ENCODE measurements around the gene MRPL20.
A peak's percentile ranks its signal among the peaks of the same experiment; 100 is the strongest.
"Not testable (repeated sequence)": the region's sequence is repeated elsewhere in the genome, so short reads cannot be mapped to it uniquely, and the experiment has no call there.

MRPL20 gene

DNA sequence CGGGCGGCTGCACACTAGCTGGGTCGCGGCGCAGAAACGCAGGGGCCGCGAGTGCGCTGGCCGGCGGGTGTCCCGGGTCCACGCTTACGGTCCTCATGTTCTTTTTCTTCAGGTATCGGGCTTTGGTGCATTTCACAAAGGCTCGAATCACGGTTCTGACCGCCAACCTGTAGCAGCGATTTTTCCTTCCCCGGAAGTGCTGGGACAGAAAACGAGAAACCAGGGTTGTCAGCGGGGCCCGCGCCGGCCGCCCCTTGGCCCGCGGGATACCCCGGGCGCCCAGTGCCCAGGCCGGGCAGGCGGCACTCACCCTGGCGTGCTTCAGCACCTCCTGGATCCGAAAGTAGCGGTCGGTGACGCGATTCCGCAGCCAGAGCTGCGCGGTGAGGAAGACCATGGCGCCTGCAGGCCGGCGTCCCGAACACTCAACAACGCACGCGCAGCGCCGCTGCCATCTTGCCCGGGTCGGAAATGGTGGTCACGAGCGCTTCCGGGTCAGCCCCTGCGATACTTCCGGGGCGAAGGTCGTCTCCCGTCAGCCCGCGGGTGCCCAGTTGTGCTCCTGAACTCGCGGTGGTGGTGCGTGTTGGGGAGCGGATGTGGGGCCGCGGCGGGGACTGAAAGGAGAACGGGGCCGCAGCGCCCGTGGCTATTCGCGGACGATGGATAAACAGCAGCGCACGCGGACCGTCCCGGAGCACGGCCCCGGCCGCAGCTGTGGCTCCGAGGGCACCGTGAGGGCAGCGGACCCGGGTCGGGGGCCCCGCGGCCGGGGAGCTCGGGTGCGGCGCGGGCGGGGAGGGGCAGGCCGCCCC, at the start of gene MRPL20:
TSS of gene MRPL20 (minus strand) at position 473 of the 815 bp plus-strand sequence. CDS start at position 397, 76 bp downstream.
- peak; percentile 61 for DNase-seq (ENCODE audit: low read depth)
- TF ChIP-seq CTCF (conservative IDR thresholded peaks at IDR 0.05; ENCODE audit: low read depth, low read length): no peak
- peak within 1 kb of the TSS; percentile 85 for H3K4me3 ChIP-seq (ENCODE audit: low read length)

- H3K4me3 ChIP-seq (ENCODE audit: low read length); DNase-seq (ENCODE audit: low read depth): not testable (repeated sequence)
Measured at GRCh38 chr1:1456683-1457255, 49.7 kb upstream of the MRPL20 start.

DNA sequence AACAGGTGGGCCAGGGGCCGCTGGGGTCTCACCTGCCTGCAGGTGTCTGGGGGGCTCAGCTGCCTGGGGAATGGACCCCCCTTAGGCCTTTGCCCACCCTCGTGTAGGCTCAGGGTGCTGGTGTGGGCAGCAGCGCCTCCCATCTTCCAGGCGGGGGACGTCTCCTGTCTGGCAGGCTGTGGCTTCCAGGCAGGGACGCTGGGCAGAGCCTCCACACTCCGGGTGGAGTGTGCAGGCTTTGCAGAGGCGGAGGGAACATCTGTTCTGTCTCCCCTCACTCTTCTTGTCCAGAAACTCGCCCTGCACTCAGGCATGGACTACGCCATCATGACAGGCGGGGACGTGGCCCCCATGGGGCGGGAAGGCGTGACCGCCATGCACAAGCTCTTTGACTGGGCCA, 48.8 kb upstream of the MRPL20 start:
- not testable (repeated sequence) for DNase-seq (ENCODE audit: low read depth); H3K4me3 ChIP-seq (ENCODE audit: low read length)

DNA sequence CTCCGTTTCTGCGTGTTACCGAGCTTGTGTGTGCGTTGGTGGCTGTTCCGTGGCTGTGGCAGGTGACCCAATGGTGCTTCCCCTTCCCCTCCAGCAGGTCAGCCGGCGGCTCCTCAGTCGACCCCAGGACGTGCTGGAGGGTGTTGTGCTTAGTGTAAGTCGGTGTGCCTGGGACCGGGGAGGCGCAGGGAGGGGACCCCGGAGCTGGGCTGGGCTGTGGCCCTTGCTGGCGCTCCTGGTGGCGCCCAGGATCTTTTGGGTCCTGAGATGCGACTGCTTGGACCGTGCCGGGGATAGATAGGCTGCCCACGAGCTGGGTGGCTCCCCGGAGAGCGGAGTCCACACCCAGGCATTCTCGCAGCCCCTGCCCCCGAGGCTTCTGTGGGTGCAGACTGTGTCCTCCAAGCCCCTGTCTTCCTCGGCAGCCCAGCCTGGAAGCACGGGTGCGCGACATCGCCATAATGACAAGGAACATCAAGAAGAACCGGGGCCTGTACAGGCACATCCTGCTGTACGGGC, 48.3 kb upstream of the MRPL20 start:
- DNase-seq (ENCODE audit: low read depth): no peak
- no peak overlapping the region for H3K4me3 ChIP-seq (ENCODE audit: low read length)
- no peak for TF ChIP-seq CTCF (conservative IDR thresholded peaks at IDR 0.05; ENCODE audit: low read depth, low read length)

- H3K4me3 ChIP-seq (ENCODE audit: low read length); DNase-seq (ENCODE audit: low read depth): not testable (repeated sequence)
Measured at GRCh38 chr1:1454286-1455056, 47.4 kb upstream of the MRPL20 start.

GRCh38 chr1:1452882-1453281, 45.8 kb upstream of the MRPL20 start:
- no peak for TF ChIP-seq CTCF (conservative IDR thresholded peaks at IDR 0.05; ENCODE audit: low read depth, low read length)
- DNase-seq (ENCODE audit: low read depth): no peak
- H3K4me3 ChIP-seq (ENCODE audit: low read length): no peak overlapping the region

DNA sequence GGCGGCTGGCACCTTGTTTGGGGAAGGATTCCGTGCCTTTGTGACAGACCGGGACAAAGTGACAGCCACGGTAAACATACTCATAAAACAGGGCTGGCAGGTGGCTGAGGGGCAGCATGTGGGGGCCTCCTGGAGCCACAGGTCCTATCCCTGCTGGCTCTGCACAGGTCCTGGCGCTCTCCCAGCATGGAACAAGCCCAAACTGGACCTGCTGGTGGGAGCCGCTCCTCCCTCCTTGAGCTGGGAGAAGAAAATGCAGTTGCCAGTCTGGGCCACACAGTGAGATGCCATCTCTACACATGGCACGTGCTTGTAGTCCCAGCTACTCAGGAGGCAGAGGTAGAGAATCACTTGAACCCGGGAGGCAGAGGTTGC, 45.3 kb upstream of the MRPL20 start:
- DNase-seq (ENCODE audit: low read depth); H3K4me3 ChIP-seq (ENCODE audit: low read length): not testable (repeated sequence)

DNA sequence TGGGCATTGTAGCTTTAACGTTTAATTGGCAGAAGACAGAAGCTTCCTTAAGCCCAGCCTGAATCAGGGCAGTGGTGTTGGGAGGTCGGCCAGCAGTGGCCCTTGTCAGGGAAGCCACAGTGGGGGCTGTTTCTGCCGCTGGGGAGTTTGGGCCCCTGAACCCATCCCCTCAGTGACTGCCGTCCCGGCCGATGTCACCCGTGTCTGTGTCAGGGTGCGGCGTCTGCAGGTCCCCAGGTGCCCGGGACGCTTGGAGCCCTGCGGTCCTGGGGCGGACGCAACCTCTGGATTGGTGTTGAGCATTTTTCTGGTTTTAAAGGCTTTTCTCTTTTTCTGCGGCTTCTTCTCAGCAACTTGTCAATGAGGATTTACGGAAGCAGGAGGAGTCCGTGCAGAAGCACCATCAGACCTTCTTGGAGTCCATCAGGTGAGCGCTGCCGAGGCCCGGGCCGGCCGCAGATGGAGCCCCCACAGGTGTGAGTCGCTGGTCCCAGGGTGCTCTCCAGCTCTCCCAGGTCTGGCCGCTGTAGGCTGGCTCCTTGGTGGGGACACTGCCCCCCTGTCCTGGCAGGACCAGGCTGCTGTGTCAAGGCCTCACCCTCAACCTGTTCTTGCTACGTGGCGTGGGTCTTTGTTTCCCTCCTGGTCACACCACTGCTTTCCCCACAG, 44.7 kb upstream of the MRPL20 start:
- no peak for DNase-seq (ENCODE audit: low read depth)
- no peak for TF ChIP-seq CTCF (conservative IDR thresholded peaks at IDR 0.05; ENCODE audit: low read depth, low read length)
- H3K4me3 ChIP-seq (ENCODE audit: low read length): no peak overlapping the region

- not testable (repeated sequence) for DNase-seq (ENCODE audit: low read depth); H3K4me3 ChIP-seq (ENCODE audit: low read length)
Measured at GRCh38 chr1:1450616-1451015, 43.5 kb upstream of the MRPL20 start.

Measured in retinal pigment epithelial cell (primary cell).